Urothelium cell line (cell line): ENCODE measurements around the gene COLEC12.

ENCODE experiments used
- DNase-seq: peaks from one replicate; pipeline ENCODE4 v3.0.0; 2011; ENCODE audit warnings: low spot score, mixed read lengths
- FAIRE-seq: peaks from 2 replicates; lab custom pipeline; 2011; peaks lifted over from hg19 to GRCh38; lab: Jason Lieb, UNC

The COLEC12 gene

DNA sequence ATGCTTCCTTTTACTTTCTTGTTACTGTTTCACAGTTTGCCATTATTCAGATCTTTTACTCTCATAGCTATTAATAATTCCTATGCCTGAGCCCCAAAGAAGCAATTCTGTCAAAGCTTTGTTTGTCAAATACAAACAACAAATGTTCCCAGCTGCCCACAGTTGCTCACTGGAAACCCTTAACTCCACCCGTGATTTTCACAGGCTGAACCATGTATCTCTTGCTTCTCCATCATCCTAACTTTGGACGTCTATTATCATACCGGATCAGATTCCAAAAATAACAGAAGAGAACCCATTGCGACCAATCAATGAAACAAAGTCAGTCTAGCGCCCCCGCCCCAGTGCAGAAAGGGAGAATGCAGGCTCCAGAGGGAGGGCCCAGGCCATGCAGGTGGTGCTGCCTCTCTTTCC is 24.2 kb downstream of the COLEC12 start:
- FAIRE-seq: peak; percentile 5
- DNase-seq: no peak

DNA sequence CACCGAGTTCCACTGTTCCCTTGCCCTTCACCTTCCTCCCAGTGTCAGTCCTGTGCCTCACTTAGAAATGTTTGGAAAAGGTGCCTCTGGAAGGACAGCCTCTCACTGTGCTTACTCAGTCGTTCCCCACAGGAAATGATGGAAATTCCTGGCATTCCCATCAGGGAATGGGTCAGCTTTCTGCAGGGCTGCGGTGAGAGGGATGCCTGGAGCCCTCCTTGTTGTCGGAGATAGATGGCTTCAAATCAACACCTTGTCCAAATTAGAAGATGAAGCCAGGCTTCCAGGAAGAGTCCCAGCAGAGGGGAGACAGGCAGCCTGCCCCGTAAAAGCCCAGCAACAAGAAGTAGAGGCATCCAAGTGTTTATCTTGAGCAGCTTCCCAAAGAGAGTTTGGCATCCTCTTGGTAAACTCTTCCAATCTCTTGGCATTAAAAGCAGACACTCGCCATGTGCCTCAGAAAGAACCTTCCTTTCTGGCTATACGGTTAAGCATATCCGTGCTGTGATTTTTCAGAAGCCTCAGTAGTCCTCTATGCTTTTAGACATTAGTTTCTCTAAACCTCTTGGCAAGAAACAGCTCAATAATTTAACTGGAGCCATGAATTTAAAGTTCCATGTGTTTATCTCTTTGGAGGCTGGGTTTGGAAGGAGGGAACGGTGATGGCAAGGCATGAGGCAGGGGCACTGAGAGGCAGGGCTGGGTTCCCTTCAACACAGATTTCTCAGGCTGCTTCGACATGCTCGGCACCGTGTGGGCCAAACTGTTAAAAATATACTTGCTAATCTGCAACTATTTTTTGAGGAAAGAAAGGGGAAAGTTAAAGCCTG is 25.1 kb downstream of the COLEC12 start:
- peak; percentile 93 for FAIRE-seq

GRCh38 chr18:474416-474815 is 26.1 kb downstream of the COLEC12 start:
- FAIRE-seq (no peak), DNase-seq (no peak)

More for the DNA sequence above, 25.1 kb downstream of the COLEC12 start:
- peak; percentile 94 for DNase-seq

DNA sequence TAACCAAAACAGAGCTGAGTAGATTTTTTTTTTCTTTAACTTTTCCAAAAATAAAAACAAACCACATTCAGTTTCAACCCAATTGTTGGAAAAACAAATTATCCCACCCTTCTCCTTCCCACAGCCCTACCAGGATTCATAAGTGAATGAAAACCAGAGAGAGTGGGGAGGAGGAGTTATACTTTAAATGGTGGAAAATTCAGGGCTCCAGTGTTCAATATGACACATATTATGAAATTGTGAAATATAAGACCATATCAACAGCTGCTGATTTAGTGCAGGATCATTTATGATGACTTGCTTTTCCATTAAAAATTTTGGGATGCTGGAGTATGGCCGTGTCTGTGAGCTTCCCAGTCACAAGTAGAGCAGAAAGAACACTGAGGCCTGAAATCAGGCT is 26.7 kb downstream of the COLEC12 start:
- DNase-seq: no peak
- FAIRE-seq: no peak

DNA sequence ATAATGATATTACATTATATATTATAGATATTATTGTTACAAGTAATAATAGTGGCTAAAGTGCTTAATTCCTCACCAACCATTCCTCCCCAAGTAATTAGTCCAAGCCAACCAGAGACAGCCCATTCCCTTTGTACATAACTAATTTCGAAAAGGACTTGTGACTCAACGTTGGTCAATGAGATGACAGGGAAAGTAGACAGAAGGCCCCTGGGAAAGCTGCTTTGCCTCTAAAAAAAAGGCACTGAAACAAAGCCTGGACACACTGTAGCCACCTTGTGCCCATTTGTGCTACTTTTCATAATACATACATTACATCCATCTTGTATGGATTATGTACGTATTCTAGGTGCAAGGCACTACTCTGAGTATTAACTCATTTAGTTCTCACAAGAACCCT is 28.8 kb downstream of the COLEC12 start:
- DNase-seq (no peak), FAIRE-seq (peak; percentile 86)

GRCh38 chr18:470661-471501 is 29.6 kb downstream of the COLEC12 start:
- no peak for FAIRE-seq
- DNase-seq: no peak

DNA sequence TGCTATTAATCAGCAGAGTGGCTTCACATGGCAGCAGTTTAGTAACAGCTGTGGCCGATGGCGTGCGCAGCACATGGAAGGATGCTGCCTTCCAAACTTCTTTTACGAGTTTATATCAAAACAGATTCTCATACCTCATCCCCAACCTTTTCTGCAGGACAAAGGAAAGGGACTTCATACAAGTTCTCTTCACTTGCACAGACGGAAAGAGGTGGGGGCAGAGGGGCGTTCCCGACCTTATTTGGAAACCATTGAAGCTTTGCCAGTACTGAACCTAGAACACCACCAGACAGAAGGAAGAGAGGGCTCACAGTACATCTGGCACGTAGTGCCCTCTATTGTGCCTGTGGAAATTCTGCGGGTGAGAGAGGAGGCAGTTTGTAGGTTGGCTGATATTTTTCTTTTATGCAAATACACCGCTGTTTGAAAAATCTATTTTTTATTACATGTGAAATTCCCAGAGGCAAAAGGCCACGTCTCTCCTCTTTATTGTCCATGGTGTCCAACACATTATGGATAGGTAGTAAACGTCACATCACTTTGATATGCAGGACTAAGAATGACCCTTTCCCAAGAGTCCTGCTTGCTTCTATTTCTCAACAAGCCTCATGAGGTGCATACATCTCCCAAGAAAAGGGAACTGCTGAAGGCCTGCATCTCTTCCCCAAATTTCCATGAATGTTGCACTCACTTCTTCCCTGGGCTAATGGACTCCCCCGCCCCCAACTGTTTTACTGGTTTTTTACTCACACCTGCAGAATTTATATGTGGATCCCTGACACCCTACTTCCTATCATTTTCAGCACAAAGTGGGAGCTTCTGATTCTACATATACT is 31.3 kb downstream of the COLEC12 start:
- FAIRE-seq: peak; percentile 42
- DNase-seq: no peak

DNA sequence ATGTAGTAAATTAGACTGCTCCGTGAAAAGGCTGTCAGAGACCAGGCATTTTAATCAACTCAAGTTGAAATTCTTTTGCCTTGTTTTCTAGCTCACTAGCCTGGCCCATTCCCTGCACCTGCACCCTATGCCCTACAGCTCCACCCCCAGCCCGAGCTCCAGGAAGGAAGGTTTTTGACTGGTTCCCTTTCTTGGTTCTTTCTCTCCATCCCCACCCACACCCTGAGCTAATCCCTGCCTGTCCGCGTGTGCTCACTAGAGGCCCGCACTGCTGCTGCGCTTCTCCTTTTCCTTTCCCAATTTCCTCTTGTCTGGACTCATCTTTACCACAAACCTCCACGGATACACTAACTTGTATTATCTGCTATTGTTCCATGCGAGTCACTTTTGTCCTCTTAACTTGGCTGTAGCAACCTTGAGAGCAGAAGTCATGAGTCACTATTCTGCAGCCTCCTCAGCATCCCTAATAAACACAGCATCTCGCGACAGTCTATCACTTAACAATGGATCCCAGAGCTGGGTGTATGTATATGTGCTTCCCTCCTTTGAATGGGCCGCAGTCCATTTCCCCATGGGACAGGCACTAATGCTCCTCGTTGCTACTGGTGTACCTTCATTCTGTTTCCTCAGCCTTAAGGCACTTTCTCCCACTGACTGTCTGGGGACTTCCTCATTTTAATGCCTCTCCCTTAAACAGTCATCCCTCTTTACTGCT is 36.5 kb downstream of the COLEC12 start:
- DNase-seq: no peak

GRCh38 chr18:463403-463802 is 37.1 kb downstream of the COLEC12 start:
- DNase-seq (no peak), FAIRE-seq (no peak)

More for the DNA sequence above, 36.5 kb downstream of the COLEC12 start:
- peak; percentile 88 for FAIRE-seq

- DNase-seq (no peak), FAIRE-seq (peak; percentile 86)
Measured at GRCh38 chr18:461762-462161, 38.7 kb downstream of the COLEC12 start.

GRCh38 chr18:460791-461190 is 39.7 kb downstream of the COLEC12 start:
- no peak for DNase-seq
- FAIRE-seq: no peak

- DNase-seq (no peak), FAIRE-seq (peak; percentile 23)
Measured at GRCh38 chr18:459814-460593, 40.5 kb downstream of the COLEC12 start.

DNA sequence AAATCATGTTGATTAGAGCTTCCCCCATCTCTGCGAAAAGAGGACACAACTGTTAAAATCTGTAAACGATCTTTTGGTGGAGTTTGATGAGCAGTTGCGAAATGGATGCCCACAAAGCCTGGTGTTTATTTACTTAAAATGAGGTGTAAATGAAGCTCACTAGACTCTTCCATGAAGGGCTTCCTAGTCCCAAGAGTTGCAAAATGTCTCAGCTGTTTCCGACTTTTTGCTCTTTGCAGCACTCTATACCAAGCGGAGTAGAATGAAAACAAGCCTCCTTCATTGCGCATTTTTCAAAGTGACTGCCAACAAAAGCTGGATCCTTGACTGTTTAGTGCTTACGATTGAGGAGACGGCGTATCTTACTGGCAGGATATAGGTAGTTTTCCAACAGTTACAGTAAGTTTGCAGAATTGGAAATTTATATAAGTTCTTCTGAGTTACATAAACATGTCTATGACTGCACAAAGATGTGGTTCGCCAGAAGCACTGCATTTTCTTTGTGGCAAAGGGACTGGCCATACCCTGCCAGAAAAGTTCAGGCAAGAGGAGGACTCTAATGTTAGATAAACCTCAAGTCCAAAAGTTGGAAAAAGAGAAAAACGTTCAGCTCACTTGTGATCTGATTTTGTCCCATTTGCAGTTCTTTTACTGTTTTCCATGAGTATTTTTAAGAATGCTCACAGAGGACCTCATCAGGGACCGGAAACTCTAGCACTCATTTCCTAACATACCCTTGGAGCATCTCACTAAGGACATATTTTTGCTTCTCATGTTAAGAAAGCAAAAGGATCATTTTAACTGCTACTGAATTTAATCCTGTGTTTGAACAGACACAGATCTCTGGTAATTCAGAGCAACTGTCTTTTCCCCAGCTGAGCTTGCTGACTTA is 42.7 kb downstream of the COLEC12 start:
- FAIRE-seq (no peak), DNase-seq (no peak)

DNA sequence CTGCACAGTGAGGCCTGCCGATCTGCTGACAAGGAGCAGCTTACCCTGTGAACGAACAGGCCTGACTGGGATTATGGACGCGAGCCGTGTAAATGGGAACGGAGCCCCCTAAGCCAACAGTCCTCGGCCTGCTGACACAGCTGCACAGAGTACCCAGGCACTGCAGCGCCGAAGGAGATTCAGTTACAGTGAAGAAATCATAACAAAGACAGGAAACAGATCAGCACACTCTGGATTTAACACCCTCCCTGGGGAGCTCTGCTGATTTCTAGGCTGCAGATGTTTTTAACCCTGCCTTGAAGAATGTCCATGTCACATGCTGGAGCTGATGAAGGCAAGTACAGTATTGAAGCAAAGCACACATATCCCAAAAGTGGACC is 43.4 kb downstream of the COLEC12 start:
- DNase-seq (no peak), FAIRE-seq (peak; percentile 95)

DNA sequence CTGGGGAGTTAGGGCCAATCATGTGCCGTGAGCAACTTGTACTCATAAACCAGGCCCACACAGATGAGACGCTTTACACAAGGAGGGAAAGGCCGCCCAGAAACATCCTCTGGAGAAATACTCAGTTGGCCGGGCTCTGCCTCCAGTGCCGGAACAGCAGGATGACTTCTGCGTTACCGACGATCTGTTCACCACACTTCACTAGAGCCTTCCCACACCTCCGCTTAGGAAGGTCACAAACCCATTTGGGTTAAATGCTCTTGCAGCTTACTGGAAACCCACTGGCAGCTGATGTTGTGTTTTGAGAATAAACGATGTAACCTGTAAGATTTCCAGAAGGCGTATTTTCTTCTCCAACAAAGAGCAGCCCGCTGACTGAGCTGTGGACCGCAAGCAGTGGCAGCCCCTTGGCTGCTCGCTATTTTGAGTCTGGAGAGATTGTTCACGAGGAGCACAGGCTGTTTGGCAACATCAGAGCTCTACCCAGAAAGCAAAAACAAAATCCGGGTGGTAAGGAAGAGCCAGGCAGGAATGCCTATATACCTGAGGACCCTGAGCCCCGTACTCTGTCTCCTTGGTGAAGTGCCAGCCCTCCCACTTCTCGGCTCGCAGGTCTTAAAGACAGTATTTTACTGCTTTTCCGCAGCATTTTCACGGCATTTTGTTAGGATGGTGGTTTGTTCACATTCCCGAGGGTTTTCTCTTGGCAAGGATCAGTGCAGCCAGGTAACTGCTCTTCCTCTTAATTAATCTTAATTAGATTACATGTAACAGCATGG is 44.0 kb downstream of the COLEC12 start:
- FAIRE-seq (peak; percentile 27), DNase-seq (no peak)

GRCh38 chr18:453400-453799 is 47.1 kb downstream of the COLEC12 start:
- no peak for FAIRE-seq

DNA sequence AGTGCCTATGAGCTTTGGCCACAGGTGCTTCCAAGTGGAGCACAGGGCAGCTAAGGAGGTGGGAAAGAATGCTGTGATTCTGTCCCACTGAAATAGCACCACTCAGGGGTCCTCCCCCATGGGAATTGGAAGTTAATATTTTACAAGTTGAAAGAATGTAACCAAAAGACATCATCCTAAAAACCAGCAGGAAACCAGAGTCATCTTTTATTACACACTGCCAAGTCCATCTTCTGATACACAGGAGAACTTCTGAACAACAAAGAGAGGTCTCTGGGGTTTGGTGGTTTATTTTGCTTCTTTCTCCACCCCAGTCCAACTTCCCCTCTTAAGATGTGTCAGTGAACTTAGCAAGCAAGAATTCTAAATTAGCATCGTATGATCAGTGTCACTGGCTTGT is 47.7 kb downstream of the COLEC12 start:
- FAIRE-seq: peak; percentile 56

More at GRCh38 chr18:453400-453799, 47.1 kb downstream of the COLEC12 start:
- DNase-seq: no peak

GRCh38 chr18:449374-449773 is 51.1 kb downstream of the COLEC12 start:
- DNase-seq (no peak), FAIRE-seq (no peak)

More for the DNA sequence above, 47.7 kb downstream of the COLEC12 start:
- no peak for DNase-seq
